A549 (cell line): ENCODE results near the gene OPRD1. TPM values are rescaled to one million over a fixed set of nuclear protein-coding genes. Genes with fewer than 3 reads are reported as not detected.
A peak's percentile ranks its signal among the peaks of the same experiment; 100 is the strongest.

Source experiments
- ATAC-seq, 2 experiments: fragments of 200-7000 bp in 1 of 2; fragments of >200 bp in 1 of 2; cut with Nextera tagmentation in 1 of 2; cut with Tn5 transposase in 1 of 2; 3 replicates each; pipeline versions ENCODE4 v1.8.0 to v1.9.1; 2018 to 2020; ENCODE audit warnings: mild to moderate bottlenecking in 1 of 2, moderate library complexity in 1 of 2
- CTCF ChIA-PET: fragments of 300-600 bp; sonication (Branson Sonifier 250); formaldehyde crosslinking; extraction: SDS; loops from one replicate; lab custom pipeline; 2021; ENCODE audit warnings: antibody characterized with exemption, inconsistent platforms; lab: Yijun Ruan, JAX
- POLR2A ChIA-PET: fragments of 350-600 bp; formaldehyde crosslinking; extraction: SDS; loops from one replicate; lab custom pipeline; 2021; ENCODE audit warnings: antibody characterized with exemption, inconsistent platforms; lab: Yijun Ruan, JAX
- DNase-seq, 2 experiments: peaks; one replicate each; pipeline versions ENCODE4 v3.0.0 to v3.0.0-alpha.2; 2011 to 2016; ENCODE audit warnings: low read depth in 1 of 2, low spot score in 1 of 2
- FAIRE-seq: peaks from 2 replicates; lab custom pipeline; 2011; peaks lifted over from hg19 to GRCh38; lab: Jason Lieb, UNC
- H3K27ac ChIP-seq, 2 experiments: fragments of >200 bp; sonication (Bioruptor Twin); formaldehyde crosslinking; 3 replicates each; pipeline ENCODE4 v1.5.1; 2016 to 2017
- H3K4me1 ChIP-seq: fragments of >200 bp; sonication (Bioruptor Twin); formaldehyde crosslinking; 3 replicates; pipeline ENCODE4 v1.6.1; 2016
- H3K4me2 ChIP-seq: fragments of >200 bp; sonication (Bioruptor Twin); formaldehyde crosslinking; 3 replicates; pipeline ENCODE4 v1.6.1; 2016
- H3K4me3 ChIP-seq: fragments of >200 bp; sonication (Bioruptor Twin); formaldehyde crosslinking; 3 replicates; pipeline ENCODE4 v1.5.1; 2016
- H3K9me3 ChIP-seq: fragments of >200 bp; sonication (Bioruptor Twin); formaldehyde crosslinking; 3 replicates; pipeline ENCODE4 v1.6.1; 2016
- BHLHE40 ChIP-seq: IDR thresholded peaks from 2 replicates; pipeline ENCODE4 v1.6.1; 2012; ENCODE audit warnings: low read depth, low read length, inconsistent platforms
- CBX2 ChIP-seq: fragments of 200-600 bp; sonication (generic); IDR thresholded peaks from 2 replicates; pipeline ENCODE4 v1.6.1; 2016; ENCODE audit warnings: low read depth, mild to moderate bottlenecking, borderline replicate concordance
- CHD2 ChIP-seq: fragments of 150-350 bp; IDR thresholded peaks from 2 replicates; pipeline ENCODE4 v1.6.1; 2014; ENCODE audit warnings: low read length; ENCODE audit not compliant: partially characterized antibody
- CTCF ChIP-seq: fragments of >200 bp; sonication (Bioruptor Twin); formaldehyde crosslinking; IDR thresholded peaks from 3 replicates; pipeline ENCODE4 v1.5.1; 2016
- EHF ChIP-seq: fragments of 250-450 bp; sonication (Bioruptor Pico); IDR thresholded peaks from 2 replicates; pipeline ENCODE4 v1.5.0; 2020; ENCODE audit warnings: mild to moderate bottlenecking
- EHMT2 ChIP-seq: fragments of 200-600 bp; sonication (generic); IDR thresholded peaks from 2 replicates; pipeline ENCODE4 v1.6.1; 2016; ENCODE audit warnings: antibody characterized with exemption, low read depth, mild to moderate bottlenecking, moderate library complexity
- EP300 ChIP-seq, 2 experiments: fragments of >200 bp; sonication (Bioruptor Twin); formaldehyde crosslinking; IDR thresholded peaks; 2 replicates in 1 of 2; 3 replicates in 1 of 2; pipeline ENCODE4 v1.6.1; 2016 to 2017
- ESRRA ChIP-seq: fragments of 150-350 bp; IDR thresholded peaks from 2 replicates; pipeline ENCODE4 v1.6.1; 2014; ENCODE audit warnings: mild to moderate bottlenecking, low read length, borderline replicate concordance
- GATA3 ChIP-seq: IDR thresholded peaks from 2 replicates; pipeline ENCODE4 v1.6.1; 2012; ENCODE audit warnings: borderline replicate concordance
- HMGXB4 ChIP-seq: fragments of 250-450 bp; sonication (Bioruptor Pico); IDR thresholded peaks from 2 replicates; pipeline ENCODE4 v1.5.0; 2021; ENCODE audit warnings: mild to moderate bottlenecking, moderate library complexity, borderline replicate concordance
- JUNB ChIP-seq: fragments of >200 bp; sonication (Bioruptor Twin); formaldehyde crosslinking; IDR thresholded peaks from 2 replicates; pipeline ENCODE4 v1.6.1; 2016
- KDM5A ChIP-seq: fragments of 200-600 bp; sonication (generic); IDR thresholded peaks from 2 replicates; pipeline ENCODE4 v1.6.1; 2016; ENCODE audit warnings: antibody characterized with exemption, mild to moderate bottlenecking
- NPAS2 ChIP-seq: fragments of 250-450 bp; sonication (Bioruptor Pico); IDR thresholded peaks from 2 replicates; pipeline ENCODE4 v1.8.0; 2022; ENCODE audit warnings: mild to moderate bottlenecking, moderate library complexity, borderline replicate concordance
- RARB ChIP-seq: fragments of 250-450 bp; sonication (Bioruptor Pico); IDR thresholded peaks from 2 replicates; pipeline ENCODE4 v1.8.0; 2021; ENCODE audit warnings: mild to moderate bottlenecking, moderate library complexity
- SMC3 ChIP-seq: fragments of >200 bp; sonication (Bioruptor Twin); formaldehyde crosslinking; IDR thresholded peaks from 3 replicates; pipeline ENCODE4 v1.6.1; 2018; ENCODE audit warnings: inconsistent platforms
- SREBF2 ChIP-seq: fragments of 450-650 bp; IDR thresholded peaks from 2 replicates; pipeline ENCODE4 v1.6.1; 2014; ENCODE audit warnings: mild to moderate bottlenecking, moderate library complexity
- ZFP36 ChIP-seq: fragments of 450-650 bp; IDR thresholded peaks from 2 replicates; pipeline ENCODE4 v1.6.1; 2014; ENCODE audit warnings: borderline replicate concordance; ENCODE audit not compliant: partially characterized antibody
- ZNF302 ChIP-seq: fragments of 250-450 bp; sonication (Bioruptor Pico); IDR thresholded peaks from 2 replicates; pipeline ENCODE4 v1.9.0; 2021; ENCODE audit warnings: inconsistent platforms, mild to moderate bottlenecking, moderate library complexity
- WGBS: methylation state at CpG from one replicate; pipeline ENCODE4 v1.1.6; 2017; ENCODE audit errors: missing lambda C conversion rate; 5-methylcytosine and 5-hydroxymethylcytosine counted together
- polyA plus RNA-seq, 4 experiments: library from polyadenylated mRNA; depleted of rRNA in 3 of 4; stranded (reverse); fragments of >200 nt; fragmentation: RNase III in 1 of 4; extraction: RNeasy Plus Mini Kit Qiagen cat#74134 plus additional on column Dnase treatment in 1 of 4; gene quantifications; 2 replicates in 3 of 4; 3 replicates in 1 of 4; pipeline ENCODE4 v1.2.3, GENCODE V29; 2011 to 2017
- TF ChIP-seq, protein P1 (sequence below): IDR thresholded peaks from 2 replicates; pipeline ENCODE4 v1.6.1; 2012; ENCODE audit warnings: low read depth, borderline replicate concordance

The OPRD1 gene
- polyA plus RNA-seq, 2 of the 4 experiments (the other 2 are of a cell fraction) = not detected

DNA sequence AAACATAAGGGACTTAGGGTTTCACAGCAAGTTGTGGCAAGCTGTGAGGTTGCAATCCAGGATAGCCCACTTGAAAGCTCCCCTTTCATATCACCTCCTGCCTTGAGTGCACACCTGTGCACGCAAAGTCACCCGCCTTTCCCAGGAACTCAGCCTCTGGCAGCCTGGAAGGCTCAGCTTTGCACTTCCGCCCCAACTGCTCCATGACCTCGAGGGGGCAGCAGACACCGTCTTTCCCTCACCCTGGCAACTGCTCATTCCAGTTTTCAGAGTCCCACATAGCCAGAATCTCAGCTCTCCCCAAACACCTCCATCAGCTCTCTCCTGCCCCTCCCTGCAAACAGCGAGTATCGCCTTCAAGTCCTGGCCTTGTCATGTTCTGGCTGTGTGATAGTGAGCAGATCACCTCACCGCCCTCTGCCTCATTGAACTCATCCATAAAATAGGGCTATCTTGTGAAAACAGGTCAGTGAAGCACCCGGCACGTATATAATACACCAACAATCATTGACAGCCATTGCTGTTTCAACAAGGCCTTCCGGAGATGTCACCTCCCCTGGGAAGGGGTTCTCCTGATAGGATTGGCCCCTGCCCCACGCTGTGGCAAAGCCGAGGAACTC is 70.1 kb downstream of the OPRD1 start (continued):
- no peak for TF ChIP-seq HMGXB4 (CRISPR knock-in tag)
- TF ChIP-seq EHMT2 = no peak

DNA sequence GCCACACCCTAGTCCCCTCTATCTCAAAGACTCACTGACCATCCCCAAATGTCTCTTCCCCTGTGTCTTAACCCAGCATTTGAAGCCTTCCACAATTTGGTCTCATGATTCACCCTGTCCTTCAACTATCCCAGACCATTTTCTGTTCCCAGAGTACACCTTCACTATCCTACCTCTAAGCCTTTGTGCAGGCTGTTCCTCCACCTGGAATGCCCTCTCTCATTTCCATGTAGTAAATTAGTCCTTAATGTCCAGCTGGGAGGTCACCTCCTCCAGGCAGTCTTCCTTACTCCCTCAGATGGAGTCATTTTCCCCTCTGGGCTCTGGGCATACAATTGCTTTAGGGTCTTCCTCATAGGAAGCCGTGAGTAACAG is 71.3 kb downstream of the OPRD1 start:
- 100% methylated on average over 1 of the region's 1 CpG for WGBS
- ChIA-PET POLR2A (no interaction called here), CTCF (interaction anchor here (1.7 to 12.9 kb wide), 4 partner anchors 16 to 318 kb away, joined by 5 to 512 read pairs (median 8); no protein-coding TSS in a partner anchor)
- DNase-seq = no peak
- no peak for ATAC-seq
- no peak for FAIRE-seq
- Histone ChIP-seq H3K4me1 (peaks cover 40% of the 10 kb centered on the region), H3K27ac (peak overlapping the region in 1 of 2 experiments; percentile 91; a peak in 3 of 6 replicates), H3K4me3 (no peak overlapping the region), H3K9me3 (no peaks in the 10 kb centered on the region), H3K4me2 (no peak overlapping the region)
- TF ChIP-seq BHLHE40 (no peak), ZFP36 (peak; percentile 59), CHD2 (no peak), NPAS2 (CRISPR knock-in tag) (no peak)

GRCh38 chr1:28885472-28885877 is 73.5 kb downstream of the OPRD1 start:
- no peak for DNase-seq
- no peak for FAIRE-seq
- H3K4me1 ChIP-seq = peaks cover 40% of the 10 kb centered on the region
- no peaks in the 10 kb centered on the region for H3K9me3 ChIP-seq
- H3K4me2 ChIP-seq = peak overlapping the region; percentile 71
- ATAC-seq = no peak
- no peak for TF ChIP-seq ESRRA
- no peak for TF ChIP-seq EHF (CRISPR knock-in tag)
- TF ChIP-seq, protein P1, sequence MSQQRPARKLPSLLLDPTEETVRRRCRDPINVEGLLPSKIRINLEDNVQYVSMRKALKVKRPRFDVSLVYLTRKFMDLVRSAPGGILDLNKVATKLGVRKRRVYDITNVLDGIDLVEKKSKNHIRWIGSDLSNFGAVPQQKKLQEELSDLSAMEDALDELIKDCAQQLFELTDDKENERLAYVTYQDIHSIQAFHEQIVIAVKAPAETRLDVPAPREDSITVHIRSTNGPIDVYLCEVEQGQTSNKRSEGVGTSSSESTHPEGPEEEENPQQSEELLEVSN = no peak
- TF ChIP-seq EP300 (IDR thresholded peaks at IDR 0.05) = no peak
- TF ChIP-seq SREBF2 = no peak
- no peak for TF ChIP-seq JUNB
- no peak for TF ChIP-seq GATA3
- no peak for TF ChIP-seq RARB (CRISPR knock-in tag)
- TF ChIP-seq CBX2 = no peak
- no peak for TF ChIP-seq CTCF
- TF ChIP-seq HMGXB4 (CRISPR knock-in tag) = no peak
- TF ChIP-seq ZNF302 (CRISPR knock-in tag) = no peak
- no peak for TF ChIP-seq SMC3
- TF ChIP-seq KDM5A = no peak
- H3K4me3 ChIP-seq = no peak overlapping the region
- POLR2A ChIA-PET = interaction anchor here (0.6 to 0.7 kb wide), 2 partner anchors 139 to 296 kb away, joined by 3 to 4 read pairs; partner anchors contain the start of gene SRSF4
- CTCF ChIA-PET = interaction anchor here (0.7 to 12.9 kb wide), 5 partner anchors 9 to 316 kb away, joined by 3 to 512 read pairs (median 6); no protein-coding TSS in a partner anchor
- WGBS = 75% methylated on average over 7 of the region's 7 CpGs
- H3K27ac ChIP-seq = peak overlapping the region; percentile 91 to 96
